Ovary (tissue), 9 donors: ENCODE data around the gene GTPBP2. TPM values are rescaled to one million over a fixed set of nuclear protein-coding genes. Genes with fewer than 3 reads are reported as not detected.

ENCODE experiments used
- DNase-seq, 5 donors: peaks; one replicate each; pipeline ENCODE4 v3.0.0-alpha.2; 2019 to 2020
- H3K27ac ChIP-seq, 2 donors: fragments of 200-600 bp; one replicate each; pipeline versions ENCODE4 v1.5.1 to v1.8.0; 2019 to 2022
- H3K27me3 ChIP-seq: fragments of 200-600 bp; one replicate; pipeline ENCODE4 v1.8.0; 2022
- H3K36me3 ChIP-seq: fragments of 200-600 bp; sonication (generic); one replicate; pipeline ENCODE4 v1.5.1; 2019
- H3K4me1 ChIP-seq: one replicate; pipeline ENCODE4 v1.8.1; 2013; ENCODE audit warnings: mild to moderate bottlenecking, moderate library complexity; ENCODE audit not compliant: insufficient read depth
- H3K4me3 ChIP-seq: fragments of 200-600 bp; sonication (generic); one replicate; pipeline ENCODE4 v1.5.1; 2017
- H3K9me3 ChIP-seq, 2 donors: fragments of 200-600 bp in 1 of 2; sonication (generic) in 1 of 2; one replicate each; pipeline versions ENCODE4 v1.5.1 to v1.8.1; 2013 to 2019; ENCODE audit warnings: mild to moderate bottlenecking in 1 of 2, moderate library complexity in 1 of 2
- CTCF ChIP-seq, 3 donors: fragments of 450-650 bp in 2 of 3; fragments of 200-600 bp in 1 of 3; IDR thresholded peaks; one replicate each; pipeline versions ENCODE4 v1.5.1 to v1.8.0; 2016 to 2022; ENCODE audit warnings: antibody characterized with exemption in 3 of 3, mild to moderate bottlenecking in 1 of 3
- EP300 ChIP-seq: sonication (generic); formaldehyde crosslinking; IDR thresholded peaks from one replicate; pipeline ENCODE4 v1.6.1; 2017; ENCODE audit warnings: antibody characterized with exemption
- POLR2A ChIP-seq: fragments of 450-650 bp; IDR thresholded peaks from one replicate; pipeline ENCODE4 v1.6.1; 2017; ENCODE audit warnings: antibody characterized with exemption, mild to moderate bottlenecking, moderate library complexity
- WGBS, 3 donors: extraction: QIAGEN DNeasy Blood & Tissue Kit in 1 of 3; methylation state at CpG; one replicate each; pipeline versions ENCODE4 v1.1.5 to v1.1.7; 2013 to 2017; 5-methylcytosine and 5-hydroxymethylcytosine counted together
- intact Hi-C, 4 donors: fragments of 100-400 bp; cut with DNase I; formaldehyde crosslinking; loops; one replicate each; pipeline versions ENCODE4 v1.11.0 to v1.15.1; 2022 to 2023
- polyA plus RNA-seq, 2 donors: library from polyadenylated mRNA; stranded (reverse); fragments of 200-250 nt in 1 of 2; fragments of 350-450 nt in 1 of 2; fragmentation: Illumina TruSeq in 1 of 2; extraction: RNeasy Lipid Tissue Mini Kit (QIAGEN cat#74804) in 1 of 2; gene quantifications; one replicate each; pipeline ENCODE4 v1.2.3, GENCODE V29; 2013 to 2014
- total RNA-seq, 7 donors: library from RNA; depleted of rRNA in 2 of 7; stranded (reverse); fragments of >200 nt in 2 of 7; fragmentation: NEBNext Ultra II Directional in 3 of 7; extraction: Animal tissue kit (Norgen Biotek cat#: 25700) in 3 of 7; gene quantifications; one replicate each; pipeline versions ENCODE4 v1.1.0 to v1.2.4, GENCODE V29; 2016 to 2023
- donor health status: DM: no; HTN: no; CAD: no; lungs with moderate emphysema.
- donor health status: DM: no; HTN: no; CAD: no.
- donor health status: Bipolar disorder and iron deficiency.
- donor health status: DM: yes; HTN: yes; CAD: no.
- donor health status: DM: no; HTN: no; CAD: no.
- donor health status: DM: yes; HTN: yes; CAD: no.

Gene GTPBP2
- total and polyA plus RNA-seq, 9 donors = 24.9 to 60.4 (median 33.1) TPM

GRCh38 chr6:43578748-43579147, 50.3 kb downstream of the GTPBP2 start:
- H3K4me3 ChIP-seq = no peak overlapping the region
- TF ChIP-seq POLR2A (no peak), EP300 (no peak), CTCF (IDR thresholded peaks at IDR 0.05) (no peak)
- H3K27ac ChIP-seq = no peak overlapping the region

GRCh38 chr6:43575772-43576551, 53.1 kb downstream of the GTPBP2 start, which contains the start of the genes POLH and XPO5:
POLH (plus strand) TSS chr6:43576185; CDS start chr6:43582320, 6,135 bp downstream.
XPO5 (minus strand) TSS chr6:43576038; CDS start chr6:43575864, 174 bp downstream.
- H3K4me1 ChIP-seq = peaks cover 6% of the 10 kb centered on the region
- WGBS, 3 donors = 0% methylated on average over 53 to 76 of the region's 76 CpGs
- intact Hi-C loops = no loop called here

More at GRCh38 chr6:43578748-43579147, 50.3 kb downstream of the GTPBP2 start:
- 82 to 94% (median 88%) methylated on average over 3 of the region's 3 CpGs for WGBS, 3 donors
- no peak for DNase-seq
- H3K4me1 ChIP-seq = peaks cover 6% of the 10 kb centered on the region
- no peaks in the 10 kb centered on the region for H3K27me3 ChIP-seq
- intact Hi-C loops = no loop called here
- H3K9me3 ChIP-seq = no peaks in the 10 kb centered on the region
- H3K36me3 ChIP-seq = no peaks in the 10 kb centered on the region

GRCh38 chr6:43575105-43575771, 53.8 kb downstream of the GTPBP2 start:
- intact Hi-C loops = no loop called here
- Histone ChIP-seq H3K27ac (no peak overlapping the region), H3K27me3 (no peaks in the 10 kb centered on the region), H3K4me1 (peaks cover 6% of the 10 kb centered on the region), H3K9me3 (no peaks in the 10 kb centered on the region), H3K4me3 (peak overlapping the region; percentile 95), H3K36me3 (no peaks in the 10 kb centered on the region)
- WGBS, 3 donors = 0 to 1% (median 1%) methylated on average over 38 of the region's 38 CpGs
- TF ChIP-seq CTCF (IDR thresholded peaks at IDR 0.05) (no peak), EP300 (no peak), POLR2A (no peak)
- peak in 1 of 5 donors; percentile 23 for DNase-seq

More at GRCh38 chr6:43575772-43576551, 53.1 kb downstream of the GTPBP2 start, which contains the start of the genes POLH and XPO5:
- Histone ChIP-seq H3K4me3 (peak within 1 kb of the TSS; percentile 95), H3K36me3 (no peaks in the 10 kb centered on the region), H3K27me3 (no peaks in the 10 kb centered on the region), H3K9me3 (no peaks in the 10 kb centered on the region), H3K27ac (no peak within 1 kb of the TSS)
- DNase-seq = peak; percentile 86 to 94 (median 89)
- TF ChIP-seq CTCF (IDR thresholded peaks at IDR 0.05) (no peak), POLR2A (no peak)

- 94 to 96% (median 95%) methylated on average over 4 of the region's 4 CpGs for whole genome bisulfite sequencing, 3 donors
Measured at GRCh38 chr6:43572015-43572414, 57.0 kb downstream of the GTPBP2 start.

More at GRCh38 chr6:43572015-43572414, 57.0 kb downstream of the GTPBP2 start:
- Histone ChIP-seq H3K4me3 (no peak overlapping the region), H3K4me1 (peaks cover 3% of the 10 kb centered on the region), H3K27me3 (no peaks in the 10 kb centered on the region), H3K9me3 (no peaks in the 10 kb centered on the region), H3K36me3 (no peaks in the 10 kb centered on the region), H3K27ac (no peak overlapping the region)
- TF ChIP-seq POLR2A (no peak), EP300 (no peak), CTCF (IDR thresholded peaks at IDR 0.05) (no peak)
- no peak for DNase-seq
- intact Hi-C loops = no loop called here
